Measurements from ENCODE around the gene CHTF8.
"Not testable (repeated sequence)": the region's sequence is repeated elsewhere in the genome, so short reads cannot be mapped to it uniquely, and the experiment has no call there.

DNA sequence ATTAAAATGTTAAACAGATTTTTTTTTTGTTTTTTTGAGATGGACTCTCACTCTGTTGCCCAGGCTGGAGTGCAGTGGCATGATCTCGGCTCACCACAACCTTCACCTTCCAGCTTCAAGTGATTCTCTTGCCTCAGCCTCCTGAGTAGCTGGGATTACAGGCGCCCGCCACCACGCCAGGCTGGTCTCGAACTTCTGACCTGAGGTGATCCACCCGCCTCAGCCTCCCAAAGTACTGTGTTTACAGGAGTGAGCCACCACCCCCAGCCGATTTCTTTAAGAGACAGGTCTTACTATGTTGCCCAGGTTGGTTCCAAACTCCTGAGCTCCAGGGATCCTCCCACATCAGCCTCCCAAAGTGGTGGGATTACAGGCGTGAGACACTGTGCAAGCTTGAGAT, 8.0 kb downstream of the CHTF8 start:
- TF ChIP-seq, protein P1, sequence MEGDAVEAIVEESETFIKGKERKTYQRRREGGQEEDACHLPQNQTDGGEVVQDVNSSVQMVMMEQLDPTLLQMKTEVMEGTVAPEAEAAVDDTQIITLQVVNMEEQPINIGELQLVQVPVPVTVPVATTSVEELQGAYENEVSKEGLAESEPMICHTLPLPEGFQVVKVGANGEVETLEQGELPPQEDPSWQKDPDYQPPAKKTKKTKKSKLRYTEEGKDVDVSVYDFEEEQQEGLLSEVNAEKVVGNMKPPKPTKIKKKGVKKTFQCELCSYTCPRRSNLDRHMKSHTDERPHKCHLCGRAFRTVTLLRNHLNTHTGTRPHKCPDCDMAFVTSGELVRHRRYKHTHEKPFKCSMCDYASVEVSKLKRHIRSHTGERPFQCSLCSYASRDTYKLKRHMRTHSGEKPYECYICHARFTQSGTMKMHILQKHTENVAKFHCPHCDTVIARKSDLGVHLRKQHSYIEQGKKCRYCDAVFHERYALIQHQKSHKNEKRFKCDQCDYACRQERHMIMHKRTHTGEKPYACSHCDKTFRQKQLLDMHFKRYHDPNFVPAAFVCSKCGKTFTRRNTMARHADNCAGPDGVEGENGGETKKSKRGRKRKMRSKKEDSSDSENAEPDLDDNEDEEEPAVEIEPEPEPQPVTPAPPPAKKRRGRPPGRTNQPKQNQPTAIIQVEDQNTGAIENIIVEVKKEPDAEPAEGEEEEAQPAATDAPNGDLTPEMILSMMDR (optimal IDR thresholded peaks at IDR 0.05 in 1 of 3, IDR thresholded peaks at IDR 0.05 in 1 of 3, conservative IDR thresholded peaks at IDR 0.05 in 1 of 3; ENCODE audit: extremely low read depth in 1 of 3, insufficient read depth in 2 of 3, low read length in 3 of 3) = not testable (repeated sequence)
- TF ChIP-seq EZH2 (IDR thresholded peaks at IDR 0.05; ENCODE audit: low read length) = not testable (repeated sequence)

Data from keratinocyte (primary cell).